HG03196 (cell line): Measurements from ENCODE around the gene LRRFIP2.
"Not testable (repeated sequence)": the region's sequence is repeated elsewhere in the genome, so short reads cannot be mapped to it uniquely, and the experiment has no call there.

Experiments used
- ATAC-seq: cut with Tn5 transposase; IDR thresholded peaks from one replicate; pipeline ENCODE4 v1.9.1; 2021; ENCODE audit not compliant: unreplicated experiment

LRRFIP2 gene

DNA sequence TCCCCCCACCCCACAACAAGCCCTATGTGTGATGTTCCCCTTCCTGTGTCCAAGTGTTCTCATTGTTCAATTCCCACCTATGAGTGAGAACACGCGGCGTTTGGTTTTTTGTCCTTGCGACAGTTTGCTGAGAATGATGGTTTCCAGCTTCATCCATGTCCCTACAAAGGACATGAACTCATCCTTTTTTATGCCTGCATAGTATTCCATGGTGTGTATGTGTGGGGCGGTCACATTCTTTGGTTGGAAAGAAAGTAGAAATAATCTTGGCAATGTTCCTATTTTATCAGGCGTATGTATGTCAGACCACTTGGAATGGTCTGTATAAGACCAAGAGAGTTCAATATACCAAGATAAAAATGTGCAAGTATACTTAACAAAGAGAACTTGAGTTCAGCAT lies 52.3 kb downstream of the LRRFIP2 start:
- not testable (repeated sequence) for ATAC-seq

DNA sequence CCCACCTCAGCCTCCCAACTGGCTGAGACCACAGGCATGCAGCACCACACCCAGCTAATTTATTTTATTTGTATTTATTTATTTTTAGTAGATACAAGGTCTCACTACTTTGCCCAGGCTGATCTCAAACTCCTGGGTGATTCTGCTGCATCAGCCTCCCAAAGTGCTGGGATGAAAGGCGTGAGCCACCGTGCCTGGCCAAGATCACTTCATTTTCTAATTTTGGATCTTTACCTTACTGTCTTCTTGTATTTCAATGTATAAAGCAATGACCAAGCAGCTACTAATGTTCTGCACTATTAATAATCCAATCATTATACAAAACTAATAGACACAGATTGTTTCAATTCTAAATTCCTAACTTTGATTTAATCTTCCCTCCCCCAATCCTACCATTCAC lies 56.2 kb downstream of the LRRFIP2 start:
- no peak for ATAC-seq

DNA sequence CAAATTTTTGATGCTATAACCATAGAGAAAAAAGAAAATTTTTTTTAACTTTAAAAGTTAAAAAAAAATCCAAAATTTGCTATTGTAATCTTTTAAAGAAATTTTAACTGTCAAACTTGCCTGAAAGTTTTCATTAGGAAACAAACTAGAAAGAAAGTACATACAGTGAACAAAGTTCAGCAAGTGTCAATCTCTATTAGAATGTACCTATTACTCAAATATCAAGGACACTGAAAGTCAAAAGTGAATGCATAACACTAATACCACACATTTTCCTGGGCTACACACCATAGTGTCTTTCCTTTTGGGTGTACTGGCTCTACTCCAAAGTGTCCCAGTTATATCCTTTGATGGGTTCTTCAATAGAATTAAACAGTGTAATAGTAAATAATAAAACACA lies 56.8 kb downstream of the LRRFIP2 start:
- no peak for ATAC-seq

DNA sequence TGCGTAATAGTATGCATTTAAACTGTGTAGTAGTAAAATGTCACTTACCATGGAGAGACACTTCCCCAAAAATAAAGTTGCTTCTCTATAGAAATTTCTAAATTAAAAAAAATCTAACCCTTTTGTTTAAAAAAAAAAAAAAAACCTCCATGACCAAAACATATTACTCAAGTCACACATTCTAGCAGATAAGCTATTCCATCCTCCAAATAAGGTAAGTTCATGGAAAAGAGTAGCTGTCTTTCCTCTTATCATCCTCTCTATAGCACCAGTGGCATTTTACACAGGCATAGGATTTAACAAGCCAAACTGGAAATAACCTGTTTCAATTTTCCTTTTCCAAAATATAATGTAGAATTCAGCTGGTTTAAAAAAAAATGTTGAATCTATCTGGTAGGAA lies 57.4 kb downstream of the LRRFIP2 start:
- no peak for ATAC-seq

DNA sequence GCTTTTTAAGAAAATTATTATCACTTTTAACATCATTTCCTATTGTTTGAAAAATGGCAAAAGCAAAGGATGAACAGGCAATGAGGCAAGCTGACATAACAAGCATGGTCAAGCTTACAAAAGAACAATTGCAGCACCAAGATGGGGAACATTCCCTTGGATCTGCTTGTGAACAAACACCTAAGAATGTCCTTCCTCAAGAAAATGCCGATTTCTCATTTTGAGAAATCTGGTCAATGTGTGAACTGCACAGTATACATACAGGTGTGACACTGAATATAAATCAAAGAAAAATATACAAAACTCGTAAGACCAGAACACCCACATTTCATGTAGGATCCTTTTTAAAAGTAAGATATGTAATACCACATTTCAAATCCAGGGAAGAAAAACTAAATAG lies 58.9 kb downstream of the LRRFIP2 start:
- ATAC-seq = no peak

DNA sequence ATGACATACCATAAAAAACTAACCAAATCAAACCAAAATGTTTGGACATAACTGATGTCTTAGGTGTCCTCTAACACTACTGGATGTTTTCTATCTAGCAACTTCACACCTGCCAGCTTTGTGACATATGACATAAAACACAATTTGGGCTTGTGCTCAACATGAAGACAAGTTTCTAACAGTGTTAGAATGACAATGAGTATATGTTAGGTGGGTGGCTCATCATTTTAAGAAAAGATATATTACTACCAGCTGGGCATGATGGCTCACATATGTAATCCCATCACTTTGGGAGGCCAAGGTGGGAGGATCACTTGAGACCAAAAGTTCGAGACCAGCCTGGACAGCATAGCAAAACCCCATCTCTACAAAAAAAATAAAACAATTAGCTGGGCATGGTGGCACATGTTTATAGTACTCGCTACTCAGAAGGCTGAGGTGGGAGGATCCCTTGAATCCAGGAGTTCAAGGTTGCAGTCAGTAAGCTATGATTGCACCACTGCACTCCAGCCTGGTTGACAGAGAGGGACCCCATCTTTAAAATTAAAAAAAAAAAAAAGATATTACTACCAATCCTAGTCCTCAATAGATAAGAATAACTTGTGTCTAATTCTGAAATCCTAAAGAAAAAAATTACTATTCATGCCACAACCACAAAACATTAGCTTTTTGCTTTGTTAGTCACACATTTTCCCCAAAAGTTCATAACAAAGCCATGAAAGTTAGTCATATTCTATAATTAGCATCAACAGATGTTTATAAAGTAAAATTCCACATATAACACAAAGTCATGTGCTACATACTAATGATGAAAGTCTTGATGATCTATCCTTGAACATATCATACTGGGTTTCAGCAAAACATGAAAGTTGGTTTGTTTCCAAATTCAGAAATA lies 59.9 kb downstream of the LRRFIP2 start:
- no peak for ATAC-seq

DNA sequence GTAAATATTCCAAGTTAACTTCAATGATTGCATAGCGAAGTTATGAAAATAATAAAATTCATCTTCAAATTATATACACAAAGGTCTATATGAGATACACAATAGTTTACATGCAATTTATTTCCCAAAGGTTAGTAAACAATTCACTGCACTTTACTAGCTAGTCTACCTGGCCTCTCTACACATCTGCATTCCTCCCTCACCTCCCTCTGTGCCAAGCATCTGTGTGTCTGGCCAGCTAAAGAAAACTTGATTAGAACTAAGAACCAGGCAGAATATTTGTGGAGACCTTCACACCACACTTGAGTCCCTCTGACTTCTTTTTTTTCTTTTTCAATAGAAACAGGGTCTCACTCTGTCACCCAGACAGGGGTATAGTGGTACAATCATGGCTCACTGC lies 61.4 kb downstream of the LRRFIP2 start:
- no peak for ATAC-seq

DNA sequence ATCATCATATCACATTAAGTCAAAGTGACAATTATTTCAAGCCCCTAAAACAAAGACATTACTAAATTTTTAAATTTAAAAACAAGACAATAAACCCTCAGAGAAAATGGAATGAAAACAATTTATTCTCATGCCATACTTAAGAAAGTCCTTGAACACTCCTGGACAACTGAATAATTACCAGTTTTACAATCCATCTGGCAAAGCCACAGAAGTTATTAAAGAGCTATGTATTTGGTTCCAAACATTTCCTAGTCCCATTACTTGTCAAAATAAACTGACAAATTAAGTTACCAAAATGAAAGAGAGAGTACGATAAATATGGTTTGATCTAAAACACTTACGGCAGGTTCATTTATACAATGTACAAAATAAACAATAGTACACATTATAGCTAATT lies 63.2 kb downstream of the LRRFIP2 start:
- ATAC-seq = no peak

DNA sequence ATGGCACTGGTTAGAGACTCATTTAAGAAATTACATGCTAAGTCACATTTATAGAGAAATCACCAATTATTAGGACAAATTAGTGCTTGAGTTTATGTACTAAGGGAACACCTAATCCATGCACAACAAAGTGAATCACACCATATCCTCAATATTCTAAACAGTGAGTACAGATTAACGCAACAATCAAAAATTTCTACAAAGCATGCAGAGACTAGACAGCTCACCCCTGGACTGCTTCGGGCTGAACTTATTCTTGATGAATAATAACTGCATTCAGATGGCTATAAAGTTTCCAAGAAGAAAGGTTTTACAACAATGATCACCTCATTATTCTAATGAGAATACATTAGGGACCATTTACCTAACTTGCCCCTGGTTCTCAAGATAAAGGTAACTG lies 66.5 kb downstream of the LRRFIP2 start:
- ATAC-seq = no peak

DNA sequence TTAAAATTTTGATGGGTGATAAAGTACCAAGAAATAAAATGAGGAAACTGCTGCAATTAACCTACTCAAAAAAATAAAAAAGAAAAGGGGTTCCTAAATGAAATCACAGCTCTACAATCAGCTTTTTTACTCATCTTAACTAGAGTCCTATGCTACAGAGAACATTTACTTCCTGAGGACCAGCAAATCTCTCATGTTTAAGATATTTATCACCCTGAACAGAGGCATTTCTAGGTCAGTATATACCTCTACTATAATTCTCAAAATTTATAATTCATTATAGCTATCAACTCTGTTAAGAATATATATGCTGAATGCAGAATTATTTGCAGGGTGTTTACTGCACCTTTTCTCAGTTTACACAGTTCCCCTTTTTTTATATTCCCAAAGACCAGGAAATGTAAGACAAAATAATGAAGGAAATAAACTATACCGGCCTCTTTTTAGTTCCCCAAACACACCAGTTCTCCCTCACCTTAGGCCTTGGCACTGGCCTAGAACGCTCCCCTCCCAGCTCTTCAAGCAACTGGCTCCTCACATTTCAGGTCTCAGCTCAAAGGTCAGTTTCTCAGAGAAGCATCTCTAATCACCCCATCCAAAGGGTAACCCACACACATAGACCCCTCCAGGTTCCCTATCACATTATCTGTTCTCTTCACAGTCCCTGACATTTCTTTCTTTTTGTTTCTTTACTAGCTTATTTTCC lies 71.1 kb downstream of the LRRFIP2 start:
- no peak for ATAC-seq

DNA sequence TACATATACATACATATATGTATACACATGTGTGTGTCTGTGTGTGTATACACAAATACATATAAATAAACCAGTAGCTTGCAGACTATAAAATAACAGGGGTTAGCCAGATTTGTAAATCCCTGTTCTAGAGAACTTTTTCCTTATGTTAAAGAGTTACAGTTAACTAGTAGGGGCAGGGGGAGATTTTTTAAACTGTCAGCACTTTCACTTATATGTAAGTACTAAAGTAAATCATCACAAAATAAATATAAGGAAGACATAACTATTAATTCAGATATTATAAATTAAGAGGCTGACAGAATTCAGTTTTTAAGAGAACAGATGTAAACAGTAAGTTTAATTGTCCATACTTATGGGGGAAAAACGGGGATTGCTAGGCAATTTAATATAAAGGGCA lies 74.0 kb downstream of the LRRFIP2 start:
- ATAC-seq = no peak

DNA sequence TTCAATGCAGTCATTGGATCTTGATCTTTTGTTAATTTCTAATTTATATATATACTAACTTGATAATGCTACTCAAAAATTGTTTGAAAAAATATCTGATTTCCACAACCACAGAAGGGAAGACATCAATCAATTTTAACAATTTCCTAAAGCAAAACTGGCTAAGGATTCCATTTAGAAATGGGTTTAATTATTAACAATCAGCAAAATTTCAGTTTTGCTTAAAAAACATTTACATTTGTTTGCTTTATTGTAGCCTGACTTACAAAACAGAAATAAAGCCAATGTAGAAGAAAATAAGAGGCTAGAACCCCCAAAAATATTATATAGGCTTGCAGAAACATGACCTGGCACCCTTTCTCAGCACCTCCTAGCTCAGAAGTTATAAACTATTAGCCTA lies 74.9 kb downstream of the LRRFIP2 start:
- ATAC-seq = no peak

DNA sequence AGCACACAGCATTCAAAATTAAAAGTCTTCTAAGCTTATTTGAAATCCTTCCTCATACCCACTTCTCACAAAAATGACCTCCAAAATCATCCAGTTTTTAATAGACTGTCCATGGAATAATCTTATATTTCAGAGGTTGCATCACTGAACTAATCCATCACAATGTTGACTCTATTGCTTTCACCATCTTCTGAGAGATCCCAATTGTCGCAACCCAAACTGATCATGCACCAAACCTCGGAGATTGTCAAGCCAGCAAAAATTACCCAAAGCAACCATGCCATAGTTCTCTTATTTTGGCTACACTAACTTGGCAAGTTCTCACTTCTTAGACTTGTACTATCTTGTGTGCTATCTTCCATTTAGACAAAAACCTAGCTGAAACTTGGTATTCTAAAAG lies 75.5 kb downstream of the LRRFIP2 start:
- ATAC-seq = no peak

DNA sequence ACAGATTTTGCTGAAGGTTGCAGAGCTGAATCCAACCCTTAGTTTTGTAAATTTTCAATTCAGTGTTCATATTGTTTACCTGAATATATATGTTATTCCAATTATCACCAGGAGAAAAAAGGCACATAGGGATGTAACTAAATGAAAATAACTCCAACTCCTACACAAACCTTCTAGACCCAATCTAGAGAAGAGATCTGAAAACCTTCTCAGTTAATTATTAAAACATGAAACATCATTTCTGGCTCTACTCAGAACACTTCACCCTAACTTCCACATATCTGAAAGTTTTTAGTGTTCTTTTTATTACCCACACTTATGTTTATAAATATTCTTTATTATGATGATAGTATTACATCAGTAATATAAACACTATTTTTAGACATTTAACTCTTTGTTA lies 76.6 kb downstream of the LRRFIP2 start:
- no peak for ATAC-seq

DNA sequence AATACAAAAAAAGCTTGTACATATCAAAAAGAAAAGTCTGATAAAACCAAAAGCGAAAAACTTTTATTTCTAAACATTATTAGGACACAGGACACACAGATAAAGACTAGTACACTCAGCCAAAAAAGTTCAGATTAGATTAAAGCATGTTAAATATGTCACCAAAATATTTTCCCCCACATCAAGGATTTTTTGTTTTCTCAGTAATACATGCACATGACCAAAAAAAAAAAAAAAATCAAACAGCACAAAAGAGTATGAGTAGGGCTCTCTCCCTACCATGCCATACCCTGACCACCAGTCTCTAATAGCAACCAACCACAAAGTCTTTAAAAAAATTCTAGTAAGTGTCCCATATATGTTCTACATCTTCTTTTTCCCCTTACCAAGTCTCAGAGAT lies 77.4 kb downstream of the LRRFIP2 start:
- ATAC-seq = no peak

DNA sequence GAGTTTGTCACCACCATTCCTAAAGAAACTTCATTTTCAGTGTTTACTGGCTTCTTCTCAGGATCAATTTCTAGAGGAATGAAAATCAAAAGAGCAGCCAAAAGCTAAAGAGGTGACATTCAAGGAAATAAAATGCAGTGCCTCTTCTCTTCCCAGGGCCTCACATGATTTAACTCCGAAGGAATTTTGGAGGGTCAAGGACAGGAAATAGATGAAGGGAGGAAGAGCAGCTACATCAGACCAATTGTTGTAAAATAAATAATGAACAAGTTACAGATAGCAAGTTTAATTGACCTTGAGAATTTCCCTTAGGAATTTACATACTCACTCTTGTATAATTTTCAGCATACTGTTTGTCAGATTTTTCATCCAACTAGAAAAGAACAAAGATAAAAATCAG lies 78.1 kb downstream of the LRRFIP2 start:
- ATAC-seq = no peak

DNA sequence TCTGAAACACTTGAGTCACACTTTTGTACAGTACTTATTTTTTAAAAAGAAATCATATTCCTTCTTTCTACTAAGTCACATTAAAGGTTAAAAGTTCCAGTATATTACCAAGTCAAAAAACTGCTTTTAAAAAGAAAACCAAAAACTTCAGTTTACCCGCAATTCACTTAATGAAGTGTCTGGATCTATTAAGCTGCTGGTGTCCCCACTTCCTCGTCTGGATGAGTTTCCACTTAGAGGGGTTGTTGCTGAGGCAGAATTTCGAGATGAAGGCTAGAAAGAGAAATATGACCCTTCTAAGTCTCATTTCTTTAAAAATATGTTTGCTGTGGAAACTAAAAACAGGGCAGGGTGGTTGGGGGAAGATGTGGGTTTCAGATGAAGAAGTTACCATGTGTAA lies 79.7 kb downstream of the LRRFIP2 start:
- no peak for ATAC-seq

DNA sequence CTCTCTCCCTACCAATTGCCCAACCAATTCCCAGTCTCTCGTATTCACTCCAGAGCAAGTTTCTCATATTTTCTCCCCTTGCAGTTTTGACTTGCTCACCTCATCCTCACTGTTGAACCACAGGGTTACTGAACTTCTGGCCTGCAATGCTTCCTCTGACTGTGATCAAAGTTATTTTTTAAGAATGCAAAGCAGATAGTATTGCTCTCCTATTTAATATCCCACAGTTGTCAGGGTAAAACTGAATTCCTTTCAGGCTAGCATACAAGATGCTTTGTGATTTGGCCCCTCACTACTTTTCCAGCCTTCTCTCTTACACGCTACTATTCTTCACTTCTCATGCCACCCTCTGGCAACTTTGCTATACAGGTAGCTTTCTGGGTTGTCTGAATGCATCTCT lies 80.9 kb downstream of the LRRFIP2 start:
- ATAC-seq = no peak

DNA sequence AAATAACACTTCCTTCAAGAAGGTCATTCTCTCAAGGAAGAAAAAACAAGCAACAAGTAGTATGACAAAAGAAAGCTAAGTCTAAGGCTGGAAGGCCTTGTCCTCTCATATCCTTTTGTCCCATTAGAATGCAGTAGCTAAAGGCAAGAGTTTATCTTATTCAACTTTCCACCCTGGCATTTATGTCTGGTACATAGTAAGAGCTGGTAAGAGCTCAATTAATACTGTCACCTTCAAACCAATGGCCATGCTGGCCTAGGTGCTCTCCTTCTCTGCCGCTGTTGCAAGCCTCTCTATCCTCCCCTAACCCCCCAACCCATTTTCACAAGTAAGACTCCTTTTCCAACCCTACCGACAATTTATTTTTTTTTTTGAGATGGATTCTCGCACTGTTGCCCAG lies 81.9 kb downstream of the LRRFIP2 start:
- no peak for ATAC-seq

DNA sequence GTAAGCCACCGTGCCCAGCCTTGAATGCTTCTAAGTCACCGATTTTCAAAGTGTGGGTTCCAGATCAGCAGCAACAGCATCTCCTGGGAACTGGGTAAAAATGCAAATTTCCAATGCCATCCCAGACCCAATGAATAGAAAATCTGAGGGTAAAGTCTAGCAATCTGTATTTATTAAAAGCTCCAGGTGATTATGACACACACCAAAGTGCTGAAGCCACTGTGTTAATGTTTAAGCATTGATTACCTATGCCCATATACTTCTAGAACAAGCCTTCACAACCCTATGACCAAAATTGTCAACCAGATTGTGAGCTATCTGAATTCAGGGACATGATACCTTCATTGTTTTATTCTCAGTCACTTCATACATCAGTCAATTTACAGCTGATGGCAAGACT lies 86.5 kb downstream of the LRRFIP2 start:
- no peak for ATAC-seq

DNA sequence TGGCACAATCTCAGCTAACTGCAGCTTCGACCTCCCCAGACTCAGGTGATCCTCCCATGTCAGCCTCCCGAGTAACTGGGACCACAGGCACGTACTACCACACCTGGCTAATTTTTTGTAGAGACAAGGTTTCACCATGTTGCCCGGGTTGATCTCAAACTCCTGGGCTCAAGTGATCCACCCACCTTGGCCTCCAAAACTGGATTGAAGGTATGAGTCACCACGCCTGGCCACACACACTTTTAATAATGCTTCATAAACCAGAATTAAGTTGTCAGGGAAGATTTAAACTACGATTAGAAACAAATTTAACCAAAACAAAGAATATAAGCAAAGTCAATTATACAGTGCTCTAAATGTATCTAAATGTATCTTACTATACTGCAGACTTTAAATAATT lies 87.5 kb downstream of the LRRFIP2 start:
- no peak for ATAC-seq

DNA sequence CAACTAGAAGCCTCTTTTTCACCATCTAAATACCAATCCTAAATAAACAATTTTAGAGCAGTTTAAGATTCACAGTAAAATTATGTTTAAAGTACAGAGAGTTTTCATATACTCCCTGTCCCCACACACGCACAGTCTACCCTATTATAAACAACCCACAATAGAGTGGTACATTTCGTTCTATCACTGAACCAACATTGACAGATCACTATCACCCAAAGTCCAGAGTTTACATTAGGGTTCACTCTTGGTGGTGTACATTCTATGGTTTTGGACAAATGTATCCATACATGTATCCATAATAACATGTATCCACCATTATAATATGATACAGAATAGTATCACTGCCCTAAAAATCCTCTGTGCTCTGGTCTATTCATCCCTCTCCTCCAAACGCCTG lies 92.1 kb downstream of the LRRFIP2 start:
- no peak for ATAC-seq

DNA sequence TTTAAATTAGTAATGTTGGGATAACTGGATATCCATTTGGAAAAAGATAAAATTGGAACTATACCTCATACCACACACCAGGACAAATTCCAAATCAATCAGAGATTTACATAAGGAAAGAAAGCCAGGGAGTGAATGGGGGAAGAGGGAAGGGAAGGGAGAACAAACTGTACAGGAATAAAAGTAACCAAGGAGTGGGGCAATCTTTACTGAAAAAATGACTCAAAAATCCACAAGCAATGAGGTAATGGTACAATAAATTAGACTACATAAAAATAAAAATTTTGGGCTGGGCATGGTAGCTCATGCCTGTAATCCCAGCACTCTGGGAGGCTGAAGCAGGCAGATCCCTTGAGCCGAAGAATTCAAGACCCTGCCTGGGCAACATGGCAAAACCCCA lies 98.4 kb downstream of the LRRFIP2 start:
- ATAC-seq = no peak
